IMR-90 (cell line): ENCODE results near the gene NQO2. TPM values are rescaled to one million over a fixed set of nuclear protein-coding genes. Genes with fewer than 3 reads are reported as not detected.

Source experiments
- ELK1 ChIP-seq: fragments of 150-350 bp; IDR thresholded peaks from 2 replicates; pipeline ENCODE4 v1.6.1; 2016; ENCODE audit warnings: low read depth, mild to moderate bottlenecking, low read length, moderate library complexity, borderline replicate concordance
- FOS ChIP-seq: fragments of 150-350 bp; IDR thresholded peaks from 2 replicates; pipeline ENCODE4 v1.6.1; 2016; ENCODE audit warnings: low read depth, low read length
- MXI1 ChIP-seq: IDR thresholded peaks from 2 replicates; pipeline ENCODE4 v1.6.1; 2012; ENCODE audit warnings: low read depth, mild to moderate bottlenecking, low read length, moderate library complexity, borderline replicate concordance
- POLR2A ChIP-seq: IDR thresholded peaks from 2 replicates; pipeline ENCODE4 v1.6.1; 2012; ENCODE audit warnings: mild to moderate bottlenecking, low read depth, low read length
- polyA plus RNA-seq, 3 experiments: library from polyadenylated mRNA; depleted of rRNA; stranded (reverse); fragments of >200 nt; gene quantifications; 2 replicates each; pipeline ENCODE4 v1.2.3, GENCODE V29; 2012; ENCODE audit warnings: low replicate concordance in 1 of 3
- total RNA-seq: library from RNA; depleted of rRNA; stranded (reverse); fragments of >200 nt; gene quantifications from 2 replicates; pipeline ENCODE4 v1.2.3, GENCODE V29; 2012

The NQO2 gene
- total and polyA plus RNA-seq, 2 of the 4 experiments (the other 2 are of a cell fraction): 42.5 to 72.1 TPM

GRCh38 chr6:2999618-3000557 lies at the start of gene NQO2 (continued):
- TF ChIP-seq FOS (no peak), ELK1 (no peak), POLR2A (peak; percentile 82), MXI1 (no peak)
